ENCODE data around the gene TMEM44.
"Not testable (repeated sequence)": the region's sequence is repeated elsewhere in the genome, so short reads cannot be mapped to it uniquely, and the experiment has no call there.

TMEM44 gene

DNA sequence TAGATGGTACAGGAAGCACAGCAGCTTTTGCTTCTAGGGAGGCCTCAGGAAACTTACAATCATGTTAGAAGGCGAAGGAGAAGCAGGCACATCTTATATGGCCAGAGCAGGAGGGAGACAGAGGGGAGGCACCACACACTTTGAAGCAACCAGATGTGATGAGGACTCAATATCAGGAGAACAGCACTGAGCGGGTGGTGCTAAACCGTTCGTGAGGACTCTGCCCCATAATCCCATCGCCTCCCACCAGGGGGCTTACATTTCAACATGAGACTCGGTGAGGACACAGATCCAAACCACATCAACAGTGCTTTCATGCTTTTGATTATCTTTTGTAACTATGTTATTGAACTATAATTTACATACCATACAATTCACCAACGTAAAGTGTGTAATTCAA is 7.6 kb upstream of the TMEM44 start:
- no peak for DNase-seq

GRCh38 chr3:194638991-194639605 is 5.9 kb upstream of the TMEM44 start:
- no peak for DNase-seq

DNA sequence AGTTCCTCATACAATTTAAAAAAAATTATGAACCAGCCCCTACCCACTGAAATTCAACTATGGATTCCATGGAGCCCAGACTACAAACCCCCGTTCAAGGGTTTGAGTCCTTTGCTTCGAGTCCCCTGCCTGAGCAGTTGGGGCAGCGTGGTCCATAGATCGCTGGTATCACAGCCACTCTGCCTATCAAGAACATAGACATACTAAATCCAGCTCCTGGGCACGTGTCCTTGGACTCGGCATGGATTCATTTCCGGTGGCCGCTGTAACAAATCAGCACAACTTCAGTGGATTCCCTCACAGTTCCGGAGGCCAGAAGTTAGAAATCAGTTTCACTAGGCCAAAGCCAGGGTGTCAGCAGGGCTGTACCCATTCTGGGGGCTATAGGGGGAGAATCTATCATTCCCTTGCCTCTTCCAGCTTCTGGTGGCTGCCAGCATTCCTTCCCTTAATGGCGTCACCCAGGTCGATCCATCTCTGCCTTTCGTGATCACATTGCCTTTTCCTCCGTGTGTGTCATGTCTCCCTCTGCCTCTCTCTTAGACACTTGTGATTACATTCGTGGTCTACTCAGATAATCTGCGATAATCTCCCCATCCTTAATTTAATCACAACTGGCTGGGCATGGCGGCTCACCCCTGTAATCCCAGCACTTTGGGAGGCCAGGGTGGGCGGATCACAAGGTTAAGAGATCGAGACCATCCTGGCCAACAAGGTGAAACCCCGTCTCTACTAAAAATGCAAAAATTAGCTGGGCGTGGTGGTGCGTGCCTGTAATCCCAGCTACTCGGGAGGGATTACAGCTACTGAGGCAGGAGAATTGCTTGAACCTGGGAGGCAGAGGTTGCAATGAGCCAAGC is 4.6 kb upstream of the TMEM44 start:
- DNase-seq: no peak

DNA sequence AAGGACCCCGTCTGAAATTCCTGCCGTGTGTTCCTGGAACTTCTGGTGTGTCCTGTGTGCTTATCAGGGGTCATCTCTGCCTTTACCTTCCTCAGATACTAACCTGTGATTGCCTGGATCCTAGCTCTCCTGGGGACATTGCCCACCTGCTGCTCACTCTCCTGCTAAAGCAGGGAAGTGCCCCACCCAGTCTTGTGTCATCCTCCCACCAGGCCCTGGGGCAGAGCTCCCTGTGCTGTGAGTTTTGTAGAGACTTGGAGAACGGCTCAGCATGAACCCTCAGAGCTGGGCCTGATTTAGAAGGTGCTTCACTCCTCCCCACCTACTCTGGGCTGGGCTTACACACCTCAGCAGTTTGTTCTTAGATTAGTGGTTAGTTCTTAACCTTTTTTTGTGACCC is 3.8 kb upstream of the TMEM44 start:
- no peak for DNase-seq

- no peak for DNase-seq
Measured at GRCh38 chr3:194632809-194633348, 340 bp downstream of the TMEM44 start.

DNA sequence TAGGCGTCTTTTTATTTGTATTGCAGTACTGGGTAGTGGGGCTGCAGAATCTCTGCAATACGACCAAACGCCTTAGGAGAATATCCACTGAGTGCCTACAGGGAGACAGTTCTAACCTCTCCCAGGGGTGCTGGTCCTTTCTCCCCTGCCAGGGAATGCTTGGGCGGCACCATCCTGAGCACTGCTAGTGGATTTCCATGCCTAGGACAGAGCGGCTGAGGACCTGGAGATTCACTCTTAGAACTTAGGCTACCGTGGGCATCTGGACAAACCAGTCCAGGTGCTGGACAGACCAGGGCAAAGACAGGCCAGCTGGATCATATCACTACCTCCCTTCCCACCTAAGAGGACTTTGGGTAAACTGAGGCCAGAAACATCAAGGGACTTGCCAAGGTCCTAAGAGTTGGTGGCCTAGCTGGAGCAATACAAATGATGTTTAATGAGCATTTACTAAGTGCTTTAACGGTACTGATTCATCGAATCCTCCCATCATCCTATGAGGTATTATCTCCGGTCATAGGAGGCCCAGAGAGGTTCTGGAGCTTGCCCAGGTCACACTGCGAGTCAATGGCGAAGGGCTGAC is 902 bp downstream of the TMEM44 start:
- DNase-seq: no peak

DNA sequence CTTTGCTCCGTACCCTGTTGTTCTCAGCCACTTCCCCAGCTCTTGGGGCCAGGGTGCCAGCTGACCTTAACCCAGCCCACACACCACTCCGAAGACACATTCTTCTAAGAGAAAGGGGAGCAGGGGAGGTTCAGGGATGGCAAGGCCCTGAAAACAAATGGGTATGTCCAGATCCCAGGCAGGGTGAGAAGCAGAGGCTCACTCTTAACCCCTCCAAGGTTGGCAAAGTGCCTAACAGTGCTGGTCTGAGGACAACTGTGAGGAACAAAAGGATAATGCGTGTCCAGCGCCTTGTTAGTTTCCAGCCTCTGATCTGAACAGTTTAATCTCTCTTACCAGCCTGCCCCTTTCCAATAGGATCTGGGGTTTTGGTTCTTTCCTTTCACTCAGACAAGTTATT is 1.5 kb downstream of the TMEM44 start:
- no peak for DNase-seq

GRCh38 chr3:194630681-194631080 is 2.5 kb downstream of the TMEM44 start:
- not testable (repeated sequence) for DNase-seq

DNA sequence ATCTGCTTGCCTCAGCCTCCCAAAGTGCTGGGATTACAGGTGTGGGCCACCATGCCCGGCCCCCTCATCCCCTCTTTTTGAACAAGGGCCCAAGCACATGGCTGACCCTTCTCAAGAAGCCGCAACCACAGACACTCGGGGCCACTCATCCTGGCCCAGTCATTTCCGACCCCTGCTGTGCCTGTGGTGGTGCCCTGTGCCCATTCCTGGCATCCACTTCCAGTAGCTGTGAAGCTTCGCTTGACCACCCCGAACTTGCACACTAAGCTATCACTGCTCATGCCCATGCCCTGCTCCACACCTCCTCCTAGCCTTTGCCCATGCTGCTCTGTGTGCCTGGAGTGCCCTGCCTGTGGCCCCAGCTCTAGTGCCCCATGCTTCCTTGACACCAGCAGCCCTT is 8.3 kb downstream of the TMEM44 start:
- no peak for DNase-seq

DNA sequence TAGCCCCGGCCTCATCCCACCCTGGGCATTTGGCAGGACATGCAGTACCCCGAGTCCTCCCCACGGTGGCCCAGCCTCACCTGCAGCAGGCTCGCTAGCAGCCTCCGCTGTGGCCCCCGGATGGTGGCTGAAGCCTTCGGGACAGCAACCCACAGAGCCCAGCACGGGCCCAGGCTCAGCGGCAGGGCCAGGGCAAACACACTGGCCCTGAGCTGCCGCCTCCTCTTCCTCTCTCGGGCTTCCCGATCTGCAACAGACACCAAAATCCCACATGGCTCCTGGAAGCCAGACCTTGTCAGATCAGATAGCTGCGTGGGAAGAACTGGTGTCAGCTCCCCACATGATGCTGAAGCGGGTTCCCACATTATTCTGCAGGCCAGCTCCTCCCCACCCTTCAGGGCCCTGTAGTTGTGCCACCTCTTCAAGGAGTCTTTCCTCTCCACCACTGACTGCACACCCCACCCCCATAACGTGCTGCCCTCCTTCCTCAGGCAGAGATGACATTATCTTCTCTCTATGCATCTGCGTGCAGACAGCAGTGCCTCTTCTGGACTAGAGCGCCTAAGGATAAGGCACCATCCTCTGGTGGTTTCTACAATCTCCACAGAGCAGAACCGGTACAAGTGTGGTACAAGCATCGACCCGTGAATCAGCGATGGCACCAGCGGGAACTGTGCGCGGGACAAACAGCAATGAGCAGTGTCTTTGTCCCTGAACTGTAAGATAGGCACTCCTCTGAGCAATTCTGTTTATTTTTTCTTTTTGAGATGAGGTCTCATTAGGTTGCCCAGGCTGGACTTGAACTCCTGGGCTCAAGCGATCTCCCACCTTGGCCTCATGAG is 9.5 kb downstream of the TMEM44 start:
- DNase-seq: no peak

DNA sequence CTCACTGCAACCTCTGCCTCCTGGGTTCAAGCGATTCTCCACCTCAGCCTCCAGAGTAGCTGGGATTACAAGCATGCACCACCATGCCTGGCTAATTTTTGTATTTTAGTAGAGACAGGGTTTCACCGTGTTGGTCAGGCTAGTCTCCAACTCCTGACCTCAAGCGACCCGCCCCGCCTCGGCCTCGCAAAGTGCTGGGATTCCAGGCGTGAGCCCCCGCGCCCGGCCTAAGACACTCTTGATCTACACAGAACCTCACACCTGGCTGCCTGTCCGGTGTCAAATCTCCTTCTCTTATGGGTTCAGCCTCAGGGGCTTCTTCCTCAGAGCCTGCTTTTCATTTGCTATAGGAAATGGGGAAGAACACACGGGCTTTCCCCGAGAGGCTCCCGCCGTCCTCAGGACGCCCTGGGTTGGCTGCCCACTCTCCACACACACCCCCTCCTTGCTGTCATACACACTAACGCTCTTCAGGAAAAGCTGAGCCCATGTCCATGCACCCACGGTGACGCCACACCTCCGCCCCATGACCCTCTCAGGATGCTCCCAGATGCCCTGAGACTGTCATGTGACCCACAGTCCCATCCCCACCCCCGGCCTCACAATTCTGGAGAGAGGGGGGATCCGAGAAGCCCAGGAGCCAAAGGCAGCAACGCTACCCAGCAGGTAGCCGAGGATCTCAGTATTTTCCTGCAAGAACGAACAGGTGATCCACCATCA is 10.4 kb downstream of the TMEM44 start:
- DNase-seq: no peak

- no peak for DNase-seq
Measured at GRCh38 chr3:194621947-194622346, 11.3 kb downstream of the TMEM44 start.

GRCh38 chr3:194620196-194620595 is 13.0 kb downstream of the TMEM44 start:
- DNase-seq: no peak

DNA sequence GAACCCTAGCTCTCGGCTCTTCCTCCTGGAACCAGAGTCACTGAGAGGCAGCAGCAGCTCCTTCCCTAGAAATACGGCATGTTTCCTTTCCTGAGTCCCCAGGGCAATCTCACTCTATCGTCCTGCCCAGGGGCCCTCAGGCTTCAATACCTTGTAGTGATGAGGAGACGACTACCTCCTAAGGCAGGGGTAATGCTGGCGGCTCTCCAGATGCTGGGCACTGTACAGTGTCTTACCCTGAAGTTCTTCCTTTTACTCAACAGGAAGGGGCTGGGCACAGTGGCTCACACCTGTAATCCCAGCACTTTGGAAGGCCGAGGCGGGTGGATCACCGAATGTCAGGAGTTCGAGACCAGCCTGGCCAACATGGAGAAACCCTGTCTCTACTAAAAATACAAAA is 13.5 kb downstream of the TMEM44 start:
- no peak for DNase-seq

- DNase-seq: no peak
Measured at GRCh38 chr3:194618858-194619608, 14.2 kb downstream of the TMEM44 start.

- no peak for DNase-seq
Measured at GRCh38 chr3:194617827-194618226, 15.4 kb downstream of the TMEM44 start.

- DNase-seq: no peak
Measured at GRCh38 chr3:194617143-194617671, 16.0 kb downstream of the TMEM44 start.

DNA sequence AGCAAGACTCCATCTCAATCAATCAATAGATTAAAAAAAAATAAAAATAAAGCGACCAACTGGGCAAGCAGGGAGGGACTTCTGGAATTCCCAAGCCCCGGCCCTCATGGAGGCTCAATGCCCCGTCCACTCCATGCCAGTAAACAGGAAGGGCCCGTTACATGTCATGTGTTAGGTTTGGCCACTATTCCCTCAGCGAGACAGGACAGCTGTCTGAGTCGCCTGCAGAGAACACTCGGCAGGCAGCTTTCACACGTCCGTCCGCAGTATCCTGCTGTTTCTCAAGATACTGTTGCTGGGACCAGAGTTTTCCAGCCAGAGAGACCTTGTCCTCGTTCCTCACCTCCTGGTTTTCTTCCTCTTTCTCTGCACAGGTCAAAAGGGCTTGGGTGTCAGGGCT is 18.0 kb downstream of the TMEM44 start:
- DNase-seq: no peak

DNA sequence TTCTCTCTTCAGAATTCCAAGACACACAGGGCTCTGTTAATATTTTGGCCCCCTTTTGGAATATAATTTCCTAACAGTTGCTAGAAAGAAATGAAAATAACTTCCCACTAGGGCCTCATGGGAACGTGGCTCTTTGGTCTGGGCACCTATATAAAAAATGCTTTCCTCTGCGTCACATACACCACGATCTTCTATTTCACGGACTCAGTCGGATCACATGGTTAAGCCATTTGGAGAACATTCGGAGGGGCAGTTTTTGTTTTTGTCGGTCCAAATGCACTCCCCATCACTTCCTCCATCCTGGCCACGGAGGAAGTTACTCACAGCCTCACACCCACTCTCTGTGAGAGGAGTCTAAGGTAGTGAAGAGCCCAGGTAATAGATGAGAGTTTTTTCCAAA is 21.0 kb downstream of the TMEM44 start:
- no peak for DNase-seq

DNA sequence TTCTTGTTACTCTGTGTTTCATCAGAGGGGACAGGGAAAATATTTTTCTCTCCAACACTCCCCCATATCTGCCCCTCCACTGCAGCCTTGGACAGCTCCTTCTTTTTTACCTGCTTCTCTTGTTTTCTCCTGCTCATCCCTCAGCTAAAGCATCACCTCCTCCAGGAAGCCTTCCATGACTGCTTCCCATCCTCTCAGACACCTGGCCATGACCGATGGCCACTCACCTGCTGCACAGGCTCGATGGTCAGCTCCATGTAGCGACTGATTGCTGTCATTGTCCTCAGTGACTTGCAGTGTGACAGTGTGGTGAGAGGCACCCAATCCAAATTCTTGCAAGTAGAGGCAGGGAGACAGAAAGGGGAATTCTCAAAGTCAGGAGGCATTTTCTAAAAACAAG is 22.5 kb downstream of the TMEM44 start:
- DNase-seq: no peak

GRCh38 chr3:194609601-194610000 is 23.6 kb downstream of the TMEM44 start:
- no peak for DNase-seq
